Ishikawa (cell line): ENCODE measurements around the gene BACE1-AS.

Source experiments
- CEBPB ChIP-seq: IDR thresholded peaks from 2 replicates; pipeline ENCODE4 v1.6.1; 2012
- MAX ChIP-seq: IDR thresholded peaks from 2 replicates; pipeline ENCODE4 v1.6.1; 2012
- TAF1 ChIP-seq: IDR thresholded peaks from 2 replicates; pipeline ENCODE4 v1.6.1; 2012; ENCODE audit warnings: low read depth, mild to moderate bottlenecking
- YY1 ChIP-seq: IDR thresholded peaks from 2 replicates; pipeline ENCODE4 v1.6.1; 2012; ENCODE audit warnings: low read depth

- TF ChIP-seq MAX (no peak), CEBPB (no peak), YY1 (no peak), TAF1 (no peak)
Measured at GRCh38 chr11:117278347-117278746, 12.8 kb upstream of the BACE1-AS start.
